WTC11 (cell line): ENCODE data around the gene GLCCI1.

Experiments
- TEAD4 ChIP-seq: sonication (generic); formaldehyde crosslinking; IDR thresholded peaks from 2 replicates; pipeline ENCODE4 v1.8.0; 2022; ENCODE audit warnings: mild to moderate bottlenecking, missing genetic modification reagents
- TF ChIP-seq, protein P1 (sequence below): sonication (generic); formaldehyde crosslinking; IDR thresholded peaks from 2 replicates; pipeline ENCODE4 v1.8.0; 2022; ENCODE audit warnings: mild to moderate bottlenecking, missing genetic modification reagents

DNA sequence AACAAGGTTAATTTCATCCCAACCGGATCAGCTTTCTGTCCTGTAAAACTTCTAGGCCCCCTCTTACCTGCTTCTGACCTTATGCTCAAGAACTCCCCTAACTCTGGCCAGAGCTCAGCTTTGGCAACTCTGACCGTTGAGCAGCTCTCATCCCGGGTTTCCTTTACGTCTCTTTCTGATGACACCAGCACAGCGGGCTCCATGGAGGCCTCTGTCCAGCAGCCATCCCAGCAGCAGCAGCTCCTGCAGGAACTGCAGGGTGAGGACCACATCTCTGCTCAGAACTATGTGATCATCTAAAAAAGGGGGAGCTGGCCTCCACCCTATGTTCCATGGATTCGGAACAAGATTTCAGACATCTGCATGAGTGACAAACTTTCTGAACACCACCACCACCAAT is 117.6 kb downstream of the GLCCI1 start:
- no peak for TF ChIP-seq TEAD4 (CRISPR knock-in tag)
- TF ChIP-seq, protein P1, sequence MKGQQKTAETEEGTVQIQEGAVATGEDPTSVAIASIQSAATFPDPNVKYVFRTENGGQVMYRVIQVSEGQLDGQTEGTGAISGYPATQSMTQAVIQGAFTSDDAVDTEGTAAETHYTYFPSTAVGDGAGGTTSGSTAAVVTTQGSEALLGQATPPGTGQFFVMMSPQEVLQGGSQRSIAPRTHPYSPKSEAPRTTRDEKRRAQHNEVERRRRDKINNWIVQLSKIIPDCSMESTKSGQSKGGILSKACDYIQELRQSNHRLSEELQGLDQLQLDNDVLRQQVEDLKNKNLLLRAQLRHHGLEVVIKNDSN = no peak
